ENCODE data around the gene RBCK1. TPM values are rescaled to one million over a fixed set of nuclear protein-coding genes. Genes with fewer than 3 reads are reported as not detected.
A peak's percentile ranks its signal among the peaks of the same experiment; 100 is the strongest.

RBCK1 gene
- total and polyA plus RNA-seq, 8 donors, result 34.9 to 148 (median 44.7) TPM

DNA sequence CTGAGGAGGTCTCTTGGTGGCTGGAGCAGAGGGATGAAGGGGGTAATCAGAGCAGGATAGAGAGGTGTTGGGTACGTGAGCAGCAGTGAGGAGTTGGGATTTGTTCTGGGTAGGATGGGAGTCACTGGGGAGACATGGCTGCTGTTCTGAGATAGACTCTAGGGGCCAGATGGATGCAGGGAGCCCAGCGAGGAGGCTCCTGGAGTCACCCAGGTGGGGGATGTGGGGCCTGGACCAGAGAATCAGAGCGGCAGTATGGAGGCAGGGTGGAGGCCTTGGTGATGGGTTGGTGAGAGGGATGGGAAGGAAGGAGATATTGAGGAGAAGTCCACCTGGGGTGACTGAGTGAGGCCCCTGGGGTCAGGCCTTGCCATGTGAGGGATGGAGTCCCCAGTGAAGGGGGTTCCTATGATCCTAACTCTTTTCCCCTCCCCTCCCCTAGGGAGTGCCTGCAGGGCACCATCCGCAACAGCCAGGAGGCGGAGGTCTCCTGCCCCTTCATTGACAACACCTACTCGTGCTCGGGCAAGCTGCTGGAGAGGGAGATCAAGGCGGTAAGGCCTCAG lies 13.7 kb downstream of the RBCK1 start:
- WGBS, 2 donors, result 96 to 98% methylated on average over 8 of the region's 8 CpGs
- no peak for FAIRE-seq
- TF ChIP-seq, protein P1, sequence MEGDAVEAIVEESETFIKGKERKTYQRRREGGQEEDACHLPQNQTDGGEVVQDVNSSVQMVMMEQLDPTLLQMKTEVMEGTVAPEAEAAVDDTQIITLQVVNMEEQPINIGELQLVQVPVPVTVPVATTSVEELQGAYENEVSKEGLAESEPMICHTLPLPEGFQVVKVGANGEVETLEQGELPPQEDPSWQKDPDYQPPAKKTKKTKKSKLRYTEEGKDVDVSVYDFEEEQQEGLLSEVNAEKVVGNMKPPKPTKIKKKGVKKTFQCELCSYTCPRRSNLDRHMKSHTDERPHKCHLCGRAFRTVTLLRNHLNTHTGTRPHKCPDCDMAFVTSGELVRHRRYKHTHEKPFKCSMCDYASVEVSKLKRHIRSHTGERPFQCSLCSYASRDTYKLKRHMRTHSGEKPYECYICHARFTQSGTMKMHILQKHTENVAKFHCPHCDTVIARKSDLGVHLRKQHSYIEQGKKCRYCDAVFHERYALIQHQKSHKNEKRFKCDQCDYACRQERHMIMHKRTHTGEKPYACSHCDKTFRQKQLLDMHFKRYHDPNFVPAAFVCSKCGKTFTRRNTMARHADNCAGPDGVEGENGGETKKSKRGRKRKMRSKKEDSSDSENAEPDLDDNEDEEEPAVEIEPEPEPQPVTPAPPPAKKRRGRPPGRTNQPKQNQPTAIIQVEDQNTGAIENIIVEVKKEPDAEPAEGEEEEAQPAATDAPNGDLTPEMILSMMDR (IDR thresholded peaks at IDR 0.05), result no peak
- Histone ChIP-seq H3K27ac (no peak overlapping the region), H3K4me3 (no peak overlapping the region), H3K9me3 (no peaks in the 10 kb centered on the region), H3K36me3 (peaks cover 0 to 4% (median 0%) of the 10 kb centered on the region in 3 donors), H3K4me1 (no peaks in the 10 kb centered on the region), H3K27me3 (no peaks in the 10 kb centered on the region)
- intact Hi-C loops (cut with DNase I), result no loop called here
- no peak for ATAC-seq
- DNase-seq, result peak in 1 of 6 donors; percentile 12

DNA sequence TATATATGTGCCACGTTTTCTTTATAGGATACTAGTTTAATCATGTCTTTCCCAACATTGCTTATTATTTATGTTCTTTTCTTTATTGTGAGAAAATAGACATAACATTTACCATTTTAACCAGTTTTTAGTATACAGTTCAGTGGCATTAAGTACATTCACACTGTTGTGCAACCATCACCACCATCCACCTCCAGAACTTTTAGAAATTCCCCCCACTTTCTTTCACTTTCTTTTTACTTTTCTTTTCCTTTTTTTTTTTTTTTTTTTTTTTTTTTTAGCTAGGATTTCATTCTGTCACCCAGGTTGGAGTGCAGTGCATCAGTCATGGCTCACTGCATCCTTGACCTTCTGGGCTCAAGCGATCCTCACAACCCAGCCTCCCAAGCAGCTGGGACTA lies 18.5 kb downstream of the RBCK1 start:
- Histone ChIP-seq H3K27ac (no peak overlapping the region), H3K4me3 (no peak overlapping the region), H3K9me3 (no peaks in the 10 kb centered on the region), H3K27me3 (no peaks in the 10 kb centered on the region), H3K36me3 (peaks cover 0 to 13% (median under 1%) of the 10 kb centered on the region in 3 donors), H3K4me1 (no peaks in the 10 kb centered on the region)
- intact Hi-C loops (cut with DNase I), result no loop called here
- ATAC-seq (no peak), FAIRE-seq (no peak), DNase-seq (no peak)
- 95 to 97% methylated on average over 2 of the region's 2 CpGs for WGBS, 2 donors
- TF ChIP-seq, protein P1 (IDR thresholded peaks at IDR 0.05), result no peak

DNA sequence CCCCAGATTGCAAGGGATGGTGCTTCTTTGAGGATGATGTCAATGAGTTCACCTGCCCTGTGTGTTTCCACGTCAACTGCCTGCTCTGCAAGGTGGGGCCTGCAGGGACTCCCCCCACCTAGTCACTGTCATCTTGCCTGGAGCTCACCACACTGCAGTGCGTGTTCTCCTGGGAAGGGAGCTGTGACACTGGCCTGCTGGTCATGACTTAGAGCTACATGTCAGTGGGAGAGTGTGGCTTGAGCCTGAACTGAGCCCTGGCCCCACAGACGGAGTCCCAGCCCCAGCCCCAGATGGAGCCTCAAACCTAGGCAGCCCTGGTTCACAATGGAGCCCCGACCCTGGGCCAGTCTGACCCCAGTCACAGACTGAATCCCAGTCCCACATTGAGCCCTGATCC lies 19.3 kb downstream of the RBCK1 start:
- H3K36me3 ChIP-seq, result peaks cover 0 to 13% (median 0%) of the 10 kb centered on the region in 3 donors
- intact Hi-C loops (cut with DNase I), result no loop called here
- ATAC-seq (no peak), FAIRE-seq (no peak), DNase-seq (peak in 1 of 6 donors; percentile 50)
- no peaks in the 10 kb centered on the region for H3K4me1 ChIP-seq
- 92 to 94% methylated on average over 4 of the region's 4 CpGs for WGBS, 2 donors
- TF ChIP-seq, protein P1 (IDR thresholded peaks at IDR 0.05), result no peak
- H3K9me3 ChIP-seq, result no peaks in the 10 kb centered on the region
- H3K4me3 ChIP-seq, result no peak overlapping the region
- no peak overlapping the region for H3K27ac ChIP-seq
- H3K27me3 ChIP-seq, result no peaks in the 10 kb centered on the region

DNA sequence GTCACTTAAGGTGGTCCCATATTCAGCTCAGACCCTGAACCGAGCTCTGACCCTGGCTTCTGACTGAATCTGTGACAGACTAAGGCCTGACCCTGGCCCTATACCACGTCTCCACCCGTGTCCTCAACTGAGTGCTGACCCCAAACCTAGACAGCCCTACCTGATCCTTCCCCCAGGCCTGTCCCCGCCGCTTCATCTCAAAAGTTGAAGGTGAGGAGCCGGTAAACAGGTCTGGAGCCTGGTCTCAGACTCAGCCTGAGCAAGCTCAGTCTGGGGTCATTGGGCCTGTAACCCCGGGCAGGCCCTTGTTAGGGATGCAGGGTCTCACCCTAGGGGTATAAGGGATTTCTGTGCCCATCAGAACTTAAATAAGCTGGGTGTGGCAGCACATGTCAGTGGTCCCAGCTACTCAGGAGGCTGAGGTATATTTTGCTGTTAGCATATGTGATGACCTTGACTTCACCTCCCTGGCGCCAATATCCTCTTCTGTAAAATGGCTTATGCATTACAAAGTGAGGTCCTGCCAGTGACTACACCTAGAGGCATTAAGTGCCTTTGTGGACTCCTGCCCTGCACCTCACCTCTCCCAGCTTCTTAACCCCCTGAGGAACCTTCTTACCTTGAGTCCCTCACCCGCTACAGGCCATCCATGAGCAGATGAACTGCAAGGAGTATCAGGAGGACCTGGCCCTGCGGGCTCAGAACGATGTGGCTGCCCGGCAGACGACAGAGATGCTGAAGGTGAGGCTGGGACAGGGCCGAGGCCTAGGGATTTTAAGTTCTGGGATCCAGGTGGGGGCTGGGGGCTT lies 20.0 kb downstream of the RBCK1 start:
- intact Hi-C loops (cut with DNase I), result no loop called here
- Histone ChIP-seq H3K27me3 (no peaks in the 10 kb centered on the region), H3K36me3 (peaks cover 0 to 13% (median 0%) of the 10 kb centered on the region in 3 donors), H3K27ac (no peak overlapping the region), H3K4me3 (no peak overlapping the region), H3K4me1 (no peaks in the 10 kb centered on the region), H3K9me3 (no peaks in the 10 kb centered on the region)
- no peak for ATAC-seq
- 92 to 93% methylated on average over 14 of the region's 14 CpGs for WGBS, 2 donors
- DNase-seq, result peak in 1 of 6 donors; percentile 27
- TF ChIP-seq, protein P1 (IDR thresholded peaks at IDR 0.05), result no peak
- no peak for FAIRE-seq
